Dedifferentiated amniotic fluid mesenchymal stem cell (primary cell): ENCODE results near the gene MYO9A.
"Not testable (repeated sequence)": the region's sequence is repeated elsewhere in the genome, so short reads cannot be mapped to it uniquely, and the experiment has no call there.

Experiments used
- DNase-seq: peaks from one replicate; pipeline ENCODE4 v3.0.0-alpha.2; 2016; ENCODE audit errors: extremely low spot score

Gene MYO9A

DNA sequence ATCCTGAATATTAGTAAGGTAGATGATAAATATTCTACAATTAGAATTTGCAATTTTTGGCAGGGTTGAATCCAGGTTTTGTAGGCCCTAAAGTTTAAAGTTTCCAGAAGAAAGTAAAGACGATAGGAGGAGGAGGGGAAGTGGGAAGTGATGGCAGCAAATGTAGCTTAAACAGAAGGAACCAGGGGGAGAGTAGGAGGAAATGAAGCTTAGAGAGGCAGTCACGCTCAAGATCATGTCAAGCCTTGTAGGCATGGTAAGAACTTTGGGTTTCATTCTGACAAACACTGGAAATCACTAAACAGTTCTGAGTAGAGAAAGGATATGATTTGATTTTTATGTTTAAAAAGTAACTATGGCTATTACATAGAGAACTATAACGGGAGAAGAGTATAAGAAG lies 243.7 kb downstream of the MYO9A start:
- DNase-seq = no peak

DNA sequence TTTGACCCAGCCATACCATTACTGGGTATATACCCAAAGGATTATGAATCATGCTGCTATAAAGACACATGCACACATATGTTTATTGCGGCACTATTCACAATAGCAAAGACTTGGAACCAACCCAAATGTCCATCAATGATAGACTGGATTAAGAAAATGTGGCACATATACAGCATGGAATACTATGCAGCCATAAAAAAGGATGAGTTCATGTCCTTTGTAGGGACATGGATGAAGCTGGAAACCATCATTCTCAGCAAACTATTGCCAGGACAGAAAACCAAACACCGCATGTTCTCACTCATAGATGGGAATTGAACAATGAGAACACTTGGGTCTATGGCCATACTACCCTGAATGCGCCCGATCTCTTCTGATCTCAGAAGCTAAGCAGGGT lies 259.7 kb downstream of the MYO9A start:
- not testable (repeated sequence) for DNase-seq

DNA sequence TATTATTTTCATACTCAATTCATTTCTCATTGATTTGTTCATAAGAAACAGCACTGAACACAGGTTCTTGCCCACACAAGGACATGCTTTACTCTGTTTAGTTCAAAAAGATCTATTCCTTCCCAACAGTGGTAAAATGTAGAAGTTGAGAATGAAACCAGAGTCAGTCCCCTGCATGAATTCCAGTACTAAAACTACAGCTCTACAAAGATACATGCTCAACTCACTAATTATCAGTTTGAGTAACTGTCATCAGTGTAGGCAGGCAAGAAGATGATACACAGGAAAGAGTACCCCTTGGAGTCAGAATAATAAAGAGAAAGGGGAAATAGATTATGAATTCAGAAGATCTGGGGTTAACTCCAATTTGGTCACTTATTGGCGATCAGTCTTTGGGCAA lies 264.4 kb downstream of the MYO9A start:
- no peak for DNase-seq

DNA sequence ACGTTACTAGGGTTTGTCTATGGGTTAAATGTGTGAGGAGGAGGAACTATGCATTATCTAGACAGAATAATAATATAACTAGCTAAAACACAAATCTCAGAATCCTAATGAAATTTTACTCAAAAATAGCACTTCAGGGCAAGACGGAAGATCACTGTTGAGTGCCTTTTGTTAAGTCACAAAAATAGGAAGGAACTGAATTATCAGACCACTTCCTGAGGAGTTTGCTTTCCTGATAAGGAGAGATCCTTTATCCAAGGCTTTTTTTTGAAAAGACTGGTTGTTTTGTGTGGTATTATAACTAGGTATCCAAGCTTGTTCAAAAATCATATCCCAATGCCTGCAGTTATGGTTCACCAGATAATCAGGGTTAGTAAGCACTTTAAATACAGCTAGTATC lies 273.0 kb downstream of the MYO9A start:
- no peak for DNase-seq

DNA sequence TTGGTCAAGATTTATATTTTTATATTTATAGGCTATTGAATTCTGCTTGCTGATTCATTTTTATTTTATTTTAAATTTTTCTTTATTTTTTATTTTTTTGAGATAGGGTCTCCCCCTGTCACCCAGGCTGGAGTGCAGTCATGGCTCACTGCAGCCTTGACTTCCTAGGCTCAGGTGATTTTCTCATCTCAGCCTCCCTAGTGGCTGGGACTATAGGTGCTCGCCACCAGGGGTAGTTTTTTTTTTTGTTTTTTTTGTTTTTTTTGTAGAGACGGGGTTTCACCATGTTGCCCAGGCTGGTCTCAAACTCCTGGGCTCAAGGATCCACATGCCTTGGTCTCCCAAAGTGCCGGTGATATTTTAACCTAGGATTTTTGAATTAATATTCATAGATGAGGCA lies 276.4 kb downstream of the MYO9A start:
- DNase-seq = no peak

DNA sequence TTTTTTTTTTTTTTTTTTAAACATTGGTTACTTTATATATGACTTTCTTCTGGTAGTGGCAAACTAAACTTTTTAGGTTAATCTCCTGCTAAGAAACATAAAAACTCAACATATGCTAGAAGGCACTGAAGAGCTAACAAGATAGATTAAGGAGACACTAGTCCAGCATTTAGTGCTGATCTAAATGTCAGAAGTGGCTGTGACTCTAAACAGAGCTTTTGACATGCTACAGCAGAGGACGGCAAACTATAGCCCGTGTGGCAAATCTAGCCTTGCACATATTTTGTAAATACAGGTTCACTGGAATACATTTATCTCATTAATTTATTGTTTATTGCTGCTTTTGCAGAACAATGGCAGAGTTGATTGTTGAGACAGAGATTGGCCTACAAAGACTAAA lies 287.0 kb downstream of the MYO9A start:
- no peak for DNase-seq

DNA sequence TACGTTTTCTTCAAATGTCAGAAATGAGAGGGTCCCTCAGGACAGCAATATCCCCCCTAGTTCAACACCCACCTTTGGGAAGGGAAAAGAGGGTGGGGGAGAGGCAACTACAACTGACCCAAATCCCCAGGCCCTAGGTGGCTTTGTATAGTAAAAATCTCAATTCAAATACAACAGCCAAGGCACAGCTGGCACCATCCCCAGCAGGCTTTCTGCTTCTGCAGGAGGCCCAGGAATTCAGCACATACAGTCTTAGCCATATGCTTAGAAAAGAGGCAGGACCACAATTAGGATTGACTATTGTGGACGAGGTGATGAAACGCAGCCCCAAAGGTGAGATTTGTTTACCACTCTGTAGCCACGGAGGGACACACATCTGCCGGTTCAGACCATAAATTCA lies 291.8 kb downstream of the MYO9A start:
- DNase-seq = no peak

DNA sequence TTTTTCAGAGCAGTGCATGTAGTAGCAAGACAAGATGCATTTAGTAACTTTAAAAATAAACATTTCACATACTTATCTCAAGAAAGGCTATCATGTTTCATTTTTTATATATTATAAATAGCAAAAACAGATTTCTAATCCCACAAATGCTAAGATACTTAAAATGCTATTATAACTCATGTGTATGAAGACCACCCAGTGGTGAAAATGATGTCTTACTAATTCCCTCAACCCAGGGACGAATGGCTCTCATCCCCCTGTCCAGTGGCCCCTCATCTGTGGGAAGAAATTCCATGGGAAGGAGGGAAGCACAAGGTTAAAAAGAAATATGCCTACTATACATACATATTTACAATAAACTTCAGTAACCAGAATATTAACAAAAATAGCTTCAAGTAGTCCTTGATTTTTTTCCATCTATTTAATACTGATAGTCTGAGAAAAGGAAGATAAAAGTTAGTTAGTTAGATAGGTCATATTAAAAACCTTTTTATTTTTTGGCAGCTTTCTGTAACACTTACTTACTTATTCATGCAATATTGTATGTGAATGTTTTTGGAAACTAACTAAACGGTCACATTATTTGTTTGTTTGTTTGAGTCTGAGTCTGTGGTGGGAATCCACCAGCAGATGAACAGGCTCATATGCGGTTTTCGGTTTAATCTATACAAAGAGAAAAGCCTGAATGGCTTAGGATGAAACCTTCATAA lies 292.8 kb downstream of the MYO9A start:
- DNase-seq = no peak

DNA sequence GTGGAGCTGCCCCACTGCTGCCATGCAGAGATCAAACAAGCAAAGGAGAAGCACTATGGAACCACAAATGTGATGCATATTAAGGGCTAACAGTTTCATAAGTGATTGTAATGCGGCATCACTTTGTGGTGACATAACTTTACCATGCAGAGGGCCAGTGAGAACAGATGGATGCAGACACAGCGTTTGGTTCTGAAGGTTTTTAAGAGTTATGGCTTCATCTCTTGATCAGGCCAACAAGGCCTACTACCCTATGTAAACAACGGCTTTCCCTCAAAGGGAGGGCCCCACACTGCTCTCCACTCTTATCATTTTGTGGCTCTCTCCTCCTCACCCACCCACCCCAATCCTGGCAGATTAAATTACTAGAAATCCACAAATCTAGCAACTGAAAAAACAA lies 294.1 kb downstream of the MYO9A start:
- DNase-seq = no peak

DNA sequence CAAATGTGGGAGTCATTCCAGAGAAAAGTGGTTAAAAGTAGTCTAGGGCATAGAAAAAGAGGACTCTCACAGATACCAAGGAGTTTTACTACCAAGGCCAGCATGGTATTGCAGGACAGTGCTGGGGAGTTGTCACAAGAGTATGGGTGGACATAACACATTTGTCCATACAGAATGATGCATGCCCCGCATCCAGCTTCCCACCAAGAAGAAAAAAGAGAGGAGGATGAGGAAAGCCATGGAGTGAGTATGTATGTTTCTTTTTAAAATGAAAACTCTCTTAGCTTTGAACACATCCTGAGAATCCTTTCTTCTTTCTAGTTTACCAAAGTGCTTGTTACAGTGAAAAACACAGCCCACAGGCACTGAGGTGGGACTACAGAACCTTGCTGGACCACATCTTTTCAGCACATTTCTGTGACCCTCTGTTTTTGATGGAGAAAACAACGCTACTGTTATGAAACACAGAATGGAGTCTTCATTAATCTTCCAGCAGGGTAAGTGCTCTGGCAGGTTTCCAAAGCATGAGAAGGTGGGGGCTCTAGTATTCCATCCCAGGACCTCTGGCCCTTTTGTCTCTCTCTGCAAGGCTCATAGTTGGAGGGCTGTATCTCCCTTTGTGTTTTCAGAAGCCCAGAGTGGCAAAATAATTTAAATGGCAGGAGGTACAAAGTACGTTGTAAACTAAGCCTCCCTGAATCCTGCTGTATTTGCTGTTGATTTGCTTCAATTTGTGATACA lies 294.9 kb downstream of the MYO9A start:
- DNase-seq = no peak

DNA sequence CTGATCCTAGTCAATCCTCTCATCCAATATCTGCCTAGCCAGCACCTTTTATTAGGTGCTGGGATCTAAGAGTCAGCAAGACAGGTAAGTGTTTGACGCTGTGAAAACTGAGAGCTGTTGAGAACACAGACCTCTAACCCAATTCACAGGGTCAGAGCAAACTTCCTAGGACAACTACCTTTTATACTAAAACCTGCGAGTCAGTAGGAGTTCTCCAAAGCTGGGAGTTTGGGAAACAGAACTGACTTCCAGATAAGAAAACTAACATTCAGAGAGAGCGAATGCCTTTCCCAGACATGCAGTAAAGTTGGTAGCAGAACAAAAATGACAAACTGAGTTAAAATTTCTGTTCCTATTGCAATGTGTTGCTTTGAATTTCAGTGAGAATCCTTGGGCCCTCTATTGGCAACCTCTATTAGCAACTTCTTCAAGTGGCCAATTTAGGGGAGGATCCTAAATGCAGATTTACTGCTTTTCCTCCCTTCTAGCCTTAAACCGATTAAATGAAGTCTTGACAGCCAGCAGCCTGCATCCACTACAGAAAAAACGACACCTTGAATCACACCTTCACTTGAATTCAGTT lies 296.3 kb downstream of the MYO9A start:
- DNase-seq = no peak

DNA sequence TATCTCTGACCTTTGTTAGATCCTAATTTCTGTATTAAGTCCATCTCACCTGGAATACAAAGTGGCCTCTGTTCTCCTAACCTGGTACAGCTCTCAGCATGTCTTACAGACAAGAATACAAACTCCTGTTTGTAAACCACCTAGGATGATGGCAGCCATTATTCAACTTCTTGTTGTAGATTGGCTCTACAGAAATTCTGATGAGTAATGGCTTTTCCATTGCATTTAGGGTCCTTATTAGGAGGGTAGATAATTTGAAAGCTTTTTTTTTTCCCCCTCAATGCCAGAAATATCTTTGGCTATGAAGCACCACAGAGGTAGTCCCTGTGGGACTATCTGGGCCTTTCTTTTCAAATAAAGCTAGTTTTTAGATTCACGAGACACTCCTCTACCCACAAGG lies 297.8 kb downstream of the MYO9A start:
- no peak for DNase-seq

DNA sequence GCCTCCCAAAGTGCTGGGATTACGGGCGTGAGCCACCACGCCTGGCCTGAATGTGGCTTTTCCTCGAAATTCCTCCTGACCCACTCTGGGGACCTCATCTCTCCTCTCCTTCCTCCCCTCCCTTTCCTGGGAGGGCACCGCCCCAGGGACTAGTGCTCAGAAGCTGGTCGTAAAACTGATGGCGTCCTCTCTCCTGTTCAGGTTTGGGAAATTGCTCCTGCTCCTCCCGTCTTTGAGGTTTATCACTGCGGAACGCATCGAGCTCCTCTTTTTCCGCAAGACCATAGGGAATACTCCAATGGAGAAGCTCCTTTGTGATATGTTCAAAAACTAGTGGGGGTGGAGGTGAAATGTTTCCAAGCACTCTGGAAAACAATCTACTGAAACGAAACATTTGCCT lies 300.6 kb downstream of the MYO9A start:
- DNase-seq = no peak

DNA sequence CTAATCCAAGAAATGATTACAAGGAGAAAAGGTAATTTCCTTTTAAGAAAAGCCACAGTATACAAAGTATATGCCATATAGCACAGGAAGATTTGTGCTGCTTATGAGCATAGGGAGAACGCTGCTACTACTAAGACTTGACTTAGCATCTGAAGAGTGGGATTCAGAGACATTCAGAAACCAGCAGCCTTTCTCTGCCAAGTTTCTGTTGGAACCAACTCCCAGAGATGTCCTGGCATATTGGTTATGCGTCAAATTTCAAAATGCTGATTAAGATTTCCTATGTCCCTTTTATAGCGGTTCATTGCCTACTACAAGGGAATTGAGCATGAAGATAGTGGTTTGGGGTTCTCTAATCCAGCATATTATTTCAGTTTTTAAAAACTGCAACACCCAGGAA lies 302.6 kb downstream of the MYO9A start:
- no peak for DNase-seq

DNA sequence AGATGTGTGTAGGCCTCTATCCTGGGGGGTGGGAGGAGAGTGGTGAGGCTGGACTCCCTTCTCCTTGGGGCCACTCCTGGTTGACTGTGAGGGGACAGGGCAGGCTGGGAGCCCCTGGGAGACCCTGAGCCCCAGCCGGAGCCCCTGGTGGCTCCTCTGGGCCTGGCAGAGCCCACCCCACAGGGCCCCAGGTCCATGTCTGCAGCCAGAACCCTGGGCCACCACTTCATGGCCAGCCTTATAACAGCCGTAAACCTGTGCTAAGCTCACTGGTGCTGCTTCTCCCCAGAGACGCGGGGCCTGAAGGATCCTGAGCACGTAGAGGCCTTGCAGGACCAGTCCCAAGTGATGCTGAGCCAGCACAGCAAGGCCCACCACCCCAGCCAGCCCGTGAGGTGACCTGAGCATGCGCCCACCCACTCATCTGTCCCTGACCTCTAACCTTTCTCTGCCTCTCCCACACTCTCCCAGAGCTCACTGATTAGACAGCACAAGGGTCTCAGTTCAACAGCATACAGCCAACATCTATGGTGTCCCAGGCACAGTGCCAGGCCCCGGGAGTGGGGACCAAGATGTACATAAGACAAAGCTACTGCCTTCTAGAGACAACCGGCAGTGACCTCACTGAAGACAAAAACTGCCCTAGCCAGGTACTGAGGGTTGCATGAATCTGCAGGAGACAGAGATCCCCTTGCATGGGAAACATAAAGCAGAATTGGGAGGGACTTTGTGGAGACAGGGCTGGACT lies 304.1 kb downstream of the MYO9A start:
- no peak for DNase-seq

DNA sequence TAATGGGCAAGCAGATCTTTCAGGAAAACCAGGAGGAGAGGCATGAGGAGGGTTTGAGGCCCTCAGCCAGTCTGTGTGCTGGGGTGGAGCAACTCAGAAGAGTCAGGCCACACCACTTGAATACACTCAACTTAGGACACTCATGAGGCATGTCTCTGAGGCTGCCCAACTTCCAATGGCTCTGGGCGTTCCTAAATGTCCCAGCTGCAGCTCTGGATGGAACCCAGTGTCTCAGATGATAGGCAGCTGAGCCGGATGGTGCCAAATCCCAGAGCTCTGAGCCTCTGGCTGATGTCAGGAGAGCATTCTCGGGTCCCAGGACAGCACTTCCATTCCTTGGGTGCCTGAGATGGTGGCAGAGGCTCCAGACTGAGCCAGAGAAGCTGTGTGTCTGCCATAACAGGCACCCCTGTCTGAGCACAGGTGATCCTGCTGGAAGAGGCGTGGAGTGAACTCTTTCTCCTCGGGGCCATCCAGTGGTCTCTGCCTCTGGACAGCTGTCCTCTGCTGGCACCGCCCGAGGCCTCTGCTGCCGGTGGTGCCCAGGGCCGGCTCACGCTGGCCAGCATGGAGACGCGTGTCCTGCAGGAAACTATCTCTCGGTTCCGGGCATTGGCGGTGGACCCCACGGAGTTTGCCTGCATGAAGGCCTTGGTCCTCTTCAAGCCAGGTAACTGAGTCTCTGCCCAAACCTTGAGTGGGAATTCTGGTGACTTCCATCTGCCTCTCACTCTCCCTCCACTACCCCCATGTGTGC lies 304.8 kb downstream of the MYO9A start:
- no peak for DNase-seq

DNA sequence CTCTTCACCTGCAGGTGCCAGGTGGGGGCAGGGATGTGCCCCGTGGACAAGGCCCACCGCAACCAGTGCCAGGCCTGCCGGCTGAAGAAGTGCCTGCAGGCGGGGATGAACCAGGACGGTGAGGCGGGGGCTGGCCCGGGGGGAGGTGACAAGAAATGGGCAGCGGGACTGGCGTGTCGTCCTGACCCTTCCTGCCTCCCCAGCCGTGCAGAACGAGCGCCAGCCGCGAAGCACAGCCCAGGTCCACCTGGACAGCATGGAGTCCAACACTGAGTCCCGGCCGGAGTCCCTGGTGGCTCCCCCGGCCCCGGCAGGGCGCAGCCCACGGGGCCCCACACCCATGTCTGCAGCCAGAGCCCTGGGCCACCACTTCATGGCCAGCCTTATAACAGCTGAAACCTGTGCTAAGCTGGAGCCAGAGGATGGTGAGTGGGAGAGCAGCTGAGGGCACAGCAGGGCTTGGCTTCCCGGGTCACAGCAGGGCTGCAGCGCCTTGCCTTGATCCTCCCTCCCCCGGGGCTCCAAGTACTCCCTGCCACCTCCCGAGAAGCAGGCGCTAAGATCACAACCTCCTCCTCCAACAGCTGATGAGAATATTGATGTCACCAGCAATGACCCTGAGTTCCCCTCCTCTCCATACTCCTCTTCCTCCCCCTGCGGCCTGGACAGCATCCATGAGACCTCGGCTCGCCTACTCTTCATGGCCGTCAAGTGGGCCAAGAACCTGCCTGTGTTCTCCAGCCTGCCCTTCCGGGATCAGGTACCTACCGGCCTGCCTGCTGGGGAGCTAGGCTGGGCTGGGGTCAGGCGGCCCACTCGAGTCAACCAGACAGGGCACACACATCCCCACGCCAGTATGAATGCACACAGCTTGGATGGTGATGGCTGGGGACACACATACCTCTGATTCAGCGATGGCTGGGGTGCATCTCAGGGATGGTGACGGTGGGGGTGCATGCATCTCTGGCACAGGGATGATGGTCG lies 305.9 kb downstream of the MYO9A start:
- DNase-seq = no peak

DNA sequence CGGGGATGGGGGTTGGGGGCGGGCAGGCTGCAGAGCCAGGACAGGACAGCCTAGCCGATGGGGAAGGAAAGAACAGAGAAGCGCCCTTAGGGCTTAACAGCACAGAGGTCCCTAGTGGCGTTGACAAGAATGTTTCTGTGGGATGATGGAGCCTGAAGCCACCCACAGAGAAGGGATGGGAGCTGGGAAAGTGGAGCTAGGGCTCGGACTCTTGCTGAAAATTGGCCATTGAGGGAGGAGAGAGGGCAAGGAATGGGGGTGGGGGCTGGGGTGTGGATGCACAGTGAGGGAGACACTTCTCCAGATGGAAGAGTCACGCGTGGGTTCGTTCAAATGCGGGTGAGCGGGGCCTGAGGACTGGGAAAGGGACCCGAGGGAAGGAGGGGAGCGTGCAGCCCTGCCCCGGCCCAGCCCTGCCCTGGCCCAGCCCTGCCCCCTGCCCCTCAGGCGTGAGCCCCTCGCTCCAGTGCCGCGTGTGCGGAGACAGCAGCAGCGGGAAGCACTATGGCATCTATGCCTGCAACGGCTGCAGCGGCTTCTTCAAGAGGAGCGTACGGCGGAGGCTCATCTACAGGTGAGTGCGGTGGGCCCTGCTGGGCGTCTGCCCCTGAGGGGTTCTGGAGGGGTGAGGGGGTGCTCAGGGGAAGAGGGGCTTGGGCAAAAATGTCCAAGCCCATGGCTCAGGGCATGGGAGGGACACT lies 306.8 kb downstream of the MYO9A start:
- no peak for DNase-seq

DNA sequence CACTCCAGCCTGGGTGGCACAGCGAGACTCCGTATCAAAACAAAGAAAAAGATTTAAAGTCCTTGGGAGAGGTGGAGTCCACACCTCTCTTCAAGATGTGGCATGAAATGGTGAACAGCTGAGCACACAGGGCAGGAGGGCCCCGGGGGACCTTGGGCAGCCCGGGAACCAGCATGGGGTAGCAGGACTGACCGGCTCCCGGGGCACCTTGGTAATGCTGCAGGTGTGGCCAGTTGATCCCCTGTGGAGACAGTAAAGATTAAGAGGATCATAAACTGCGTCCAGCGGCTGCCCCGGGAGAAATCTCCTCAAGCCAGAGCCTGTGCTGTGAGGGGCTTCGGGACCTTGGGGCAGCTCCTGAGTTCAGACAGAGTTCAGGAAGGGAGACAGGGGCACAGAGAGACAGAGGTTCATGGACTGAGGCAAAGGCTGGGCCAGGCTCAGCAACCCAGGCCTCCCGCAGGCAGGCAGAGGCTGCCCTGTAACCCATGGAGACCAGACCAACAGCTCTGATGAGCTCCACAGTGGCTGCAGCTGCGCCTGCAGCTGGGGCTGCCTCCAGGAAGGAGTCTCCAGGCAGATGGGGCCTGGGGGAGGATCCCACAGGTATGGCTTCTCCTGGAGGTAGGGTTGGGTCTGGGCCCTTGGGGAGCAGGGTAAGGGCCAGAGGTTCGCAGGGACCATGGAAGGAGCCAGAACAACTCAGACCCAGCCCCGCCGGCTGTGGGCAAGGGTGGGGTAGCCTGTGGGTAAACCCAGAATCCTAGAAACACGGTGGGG lies 307.5 kb downstream of the MYO9A start, which contains the start of gene NR2E3:
Gene NR2E3, plus strand, starts transcription at position 299 of the 780 bp plus-strand sequence. Its CDS starts 190 bp downstream, at position 489.
- DNase-seq = no peak
